ENCODE data around the gene SLC2A1.

The SLC2A1 gene

GRCh38 chr1:42950116-42950481, 8.6 kb downstream of the SLC2A1 start:
- H3K27ac ChIP-seq: no peak overlapping the region
- no peaks in the 10 kb centered on the region for H3K36me3 ChIP-seq (ENCODE audit: insufficient read depth, low read length)
- DNase-seq (ENCODE audit: low read depth, low spot score): no peak
- TF ChIP-seq EZH2 (IDR thresholded peaks at IDR 0.05) (no peak), FOXP2 (optimal IDR thresholded peaks at IDR 0.05; ENCODE audit: control extremely low read depth, extremely low read length, insufficient read depth) (no peak), POLR2AphosphoS5 (IDR thresholded peaks at IDR 0.05; ENCODE audit: borderline replicate concordance, low read depth, low read length) (no peak)
- H3K4me3 ChIP-seq: no peak overlapping the region
- H3K9me3 ChIP-seq (ENCODE audit: low read depth, low read length): no peaks in the 10 kb centered on the region
- H3K9ac ChIP-seq (ENCODE audit: insufficient read length): no peak overlapping the region

DNA sequence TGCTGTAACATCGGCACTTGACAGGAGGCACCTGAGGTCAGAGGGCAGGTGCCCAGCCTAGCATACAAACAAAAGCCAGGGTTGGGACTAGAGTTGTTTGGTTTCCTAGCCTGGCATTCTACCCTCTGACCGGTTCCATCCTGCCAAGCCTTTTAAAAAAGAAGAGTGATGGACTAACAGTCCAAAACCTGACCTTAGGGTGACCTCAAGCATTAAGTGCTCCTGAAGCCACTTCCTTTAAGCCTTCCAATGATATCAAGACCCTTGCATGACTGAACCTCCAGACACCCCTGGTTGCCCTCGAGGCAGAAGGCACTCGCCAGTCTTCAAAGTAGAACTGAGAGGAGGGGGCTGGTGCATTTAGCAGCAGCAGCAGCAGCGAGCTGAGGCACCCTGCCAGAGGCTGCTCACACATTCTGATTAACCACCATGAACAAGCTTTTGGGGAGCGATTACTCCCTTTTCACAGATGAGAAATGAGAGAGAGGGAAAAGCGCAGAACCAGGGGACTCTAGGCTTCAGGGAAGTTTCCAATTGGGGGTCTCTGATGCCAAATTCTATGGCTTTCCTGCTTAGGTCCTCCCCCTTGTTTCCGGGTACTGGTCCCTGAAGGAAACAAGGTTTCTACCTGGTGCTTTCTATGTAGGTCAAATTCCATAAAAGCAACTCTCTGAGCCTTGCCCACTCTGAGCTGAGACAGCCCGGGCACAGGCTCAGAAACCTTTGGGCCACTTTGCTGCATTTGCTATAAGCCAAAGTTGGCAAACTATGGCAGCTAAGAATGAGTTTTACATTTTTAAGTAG, 9.2 kb downstream of the SLC2A1 start:
- no peak overlapping the region for H3K4me3 ChIP-seq
- TF ChIP-seq EZH2 (IDR thresholded peaks at IDR 0.05) (no peak), POLR2AphosphoS5 (IDR thresholded peaks at IDR 0.05; ENCODE audit: borderline replicate concordance, low read depth, low read length) (no peak), FOXP2 (optimal IDR thresholded peaks at IDR 0.05; ENCODE audit: control extremely low read depth, extremely low read length, insufficient read depth) (no peak)
- H3K9me3 ChIP-seq (ENCODE audit: low read depth, low read length): no peaks in the 10 kb centered on the region
- H3K36me3 ChIP-seq (ENCODE audit: insufficient read depth, low read length): no peaks in the 10 kb centered on the region
- no peak overlapping the region for H3K9ac ChIP-seq (ENCODE audit: insufficient read length)
- no peak overlapping the region for H3K27ac ChIP-seq
- DNase-seq (ENCODE audit: low read depth, low spot score): no peak

DNA sequence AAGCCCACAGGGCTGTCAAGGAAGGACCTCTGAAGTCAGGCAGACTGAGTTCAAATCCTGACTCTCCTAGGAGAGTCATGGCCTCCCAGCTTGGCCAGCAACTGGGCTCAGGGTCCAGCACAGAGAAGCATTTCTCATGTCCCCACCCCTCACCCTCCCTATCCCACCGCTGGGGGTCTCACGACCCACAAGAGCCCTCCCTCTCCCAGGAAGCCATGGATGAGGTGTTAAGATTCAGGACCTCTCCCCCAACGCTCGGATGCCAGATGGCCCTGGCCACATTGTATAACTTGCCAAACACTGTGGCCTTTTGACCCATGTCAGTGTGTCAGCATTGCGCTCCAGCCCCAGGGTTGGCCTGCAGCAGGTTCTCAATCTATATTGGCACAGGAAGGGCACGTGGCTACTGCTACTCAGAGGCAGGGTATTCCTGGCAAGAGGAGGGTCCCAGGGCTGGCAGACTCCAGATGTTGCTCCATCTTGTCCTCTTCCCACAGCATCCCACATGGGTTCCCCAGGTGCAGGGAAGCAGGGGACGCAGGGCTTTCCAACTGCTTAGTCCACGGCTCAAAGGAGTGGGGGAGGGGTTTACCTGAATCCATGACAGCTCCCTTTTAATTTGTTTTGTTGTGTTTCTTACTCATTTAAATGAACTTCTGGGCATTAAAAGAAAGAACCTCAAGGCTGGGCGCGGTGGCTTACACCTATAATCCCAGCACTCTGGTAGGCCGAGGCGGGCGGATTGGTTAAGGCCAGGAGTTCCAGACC, 10.5 kb downstream of the SLC2A1 start:
- Histone ChIP-seq H3K36me3 (ENCODE audit: insufficient read depth, low read length) (no peaks in the 10 kb centered on the region), H3K9me3 (ENCODE audit: low read depth, low read length) (no peaks in the 10 kb centered on the region), H3K27ac (no peak overlapping the region), H3K4me3 (no peak overlapping the region), H3K9ac (ENCODE audit: insufficient read length) (no peak overlapping the region)
- no peak for TF ChIP-seq EZH2 (IDR thresholded peaks at IDR 0.05)
- TF ChIP-seq FOXP2 (optimal IDR thresholded peaks at IDR 0.05; ENCODE audit: control extremely low read depth, extremely low read length, insufficient read depth): no peak
- no peak for TF ChIP-seq POLR2AphosphoS5 (IDR thresholded peaks at IDR 0.05; ENCODE audit: borderline replicate concordance, low read depth, low read length)
- no peak for DNase-seq (ENCODE audit: low read depth, low spot score)

DNA sequence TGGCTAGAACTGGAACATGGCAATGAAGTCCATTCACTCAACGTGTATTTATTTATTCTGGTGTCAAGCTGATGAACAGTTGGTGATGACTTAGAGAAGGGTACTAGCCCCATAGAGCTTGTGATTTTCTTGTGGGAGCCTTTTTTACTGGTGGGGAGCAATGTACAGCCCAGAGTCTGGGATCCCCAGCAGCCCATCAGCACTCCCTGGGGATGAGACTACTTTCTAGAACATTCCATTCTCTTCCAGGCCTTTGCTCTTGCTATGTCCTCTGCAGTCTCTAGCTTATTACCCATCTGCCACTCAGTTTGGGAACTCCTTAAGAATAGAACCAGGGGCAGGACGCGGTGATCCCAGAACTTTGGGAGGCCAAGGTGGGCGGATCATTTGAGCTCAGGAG, 11.6 kb downstream of the SLC2A1 start:
- no peak overlapping the region for H3K4me3 ChIP-seq
- no peak overlapping the region for H3K27ac ChIP-seq
- no peak for TF ChIP-seq FOXP2 (optimal IDR thresholded peaks at IDR 0.05; ENCODE audit: control extremely low read depth, extremely low read length, insufficient read depth)
- TF ChIP-seq POLR2AphosphoS5 (IDR thresholded peaks at IDR 0.05; ENCODE audit: borderline replicate concordance, low read depth, low read length): no peak
- no peak for TF ChIP-seq EZH2 (IDR thresholded peaks at IDR 0.05)
- DNase-seq (ENCODE audit: low read depth, low spot score): no peak
- no peak overlapping the region for H3K9ac ChIP-seq (ENCODE audit: insufficient read length)
- H3K36me3 ChIP-seq (ENCODE audit: insufficient read depth, low read length): peaks cover 4% of the 10 kb centered on the region; the same call in 1 of the 2 replicates
- no peaks in the 10 kb centered on the region for H3K9me3 ChIP-seq (ENCODE audit: low read depth, low read length)

GRCh38 chr1:42946120-42946898, 12.4 kb downstream of the SLC2A1 start:
- no peak overlapping the region for H3K4me3 ChIP-seq
- H3K36me3 ChIP-seq (ENCODE audit: insufficient read depth, low read length): peaks cover 4% of the 10 kb centered on the region; the same call in 1 of the 2 replicates
- DNase-seq (ENCODE audit: low read depth, low spot score): no peak
- H3K9me3 ChIP-seq (ENCODE audit: low read depth, low read length): no peaks in the 10 kb centered on the region
- no peak for TF ChIP-seq POLR2AphosphoS5 (IDR thresholded peaks at IDR 0.05; ENCODE audit: borderline replicate concordance, low read depth, low read length)
- TF ChIP-seq EZH2 (IDR thresholded peaks at IDR 0.05): no peak
- TF ChIP-seq FOXP2 (optimal IDR thresholded peaks at IDR 0.05; ENCODE audit: control extremely low read depth, extremely low read length, insufficient read depth): no peak
- H3K9ac ChIP-seq (ENCODE audit: insufficient read length): no peak overlapping the region
- H3K27ac ChIP-seq: no peak overlapping the region

- H3K9me3 ChIP-seq (ENCODE audit: low read depth, low read length): no peaks in the 10 kb centered on the region
- H3K27ac ChIP-seq: no peak overlapping the region
- TF ChIP-seq EZH2 (IDR thresholded peaks at IDR 0.05) (no peak), POLR2AphosphoS5 (IDR thresholded peaks at IDR 0.05; ENCODE audit: borderline replicate concordance, low read depth, low read length) (no peak), FOXP2 (optimal IDR thresholded peaks at IDR 0.05; ENCODE audit: control extremely low read depth, extremely low read length, insufficient read depth) (no peak)
- no peak overlapping the region for H3K9ac ChIP-seq (ENCODE audit: insufficient read length)
- H3K4me3 ChIP-seq: no peak overlapping the region
- DNase-seq (ENCODE audit: low read depth, low spot score): no peak
- H3K36me3 ChIP-seq (ENCODE audit: insufficient read depth, low read length): peaks cover 4% of the 10 kb centered on the region; the same call in 1 of the 2 replicates
Measured at GRCh38 chr1:42945164-42945563, 13.5 kb downstream of the SLC2A1 start.

DNA sequence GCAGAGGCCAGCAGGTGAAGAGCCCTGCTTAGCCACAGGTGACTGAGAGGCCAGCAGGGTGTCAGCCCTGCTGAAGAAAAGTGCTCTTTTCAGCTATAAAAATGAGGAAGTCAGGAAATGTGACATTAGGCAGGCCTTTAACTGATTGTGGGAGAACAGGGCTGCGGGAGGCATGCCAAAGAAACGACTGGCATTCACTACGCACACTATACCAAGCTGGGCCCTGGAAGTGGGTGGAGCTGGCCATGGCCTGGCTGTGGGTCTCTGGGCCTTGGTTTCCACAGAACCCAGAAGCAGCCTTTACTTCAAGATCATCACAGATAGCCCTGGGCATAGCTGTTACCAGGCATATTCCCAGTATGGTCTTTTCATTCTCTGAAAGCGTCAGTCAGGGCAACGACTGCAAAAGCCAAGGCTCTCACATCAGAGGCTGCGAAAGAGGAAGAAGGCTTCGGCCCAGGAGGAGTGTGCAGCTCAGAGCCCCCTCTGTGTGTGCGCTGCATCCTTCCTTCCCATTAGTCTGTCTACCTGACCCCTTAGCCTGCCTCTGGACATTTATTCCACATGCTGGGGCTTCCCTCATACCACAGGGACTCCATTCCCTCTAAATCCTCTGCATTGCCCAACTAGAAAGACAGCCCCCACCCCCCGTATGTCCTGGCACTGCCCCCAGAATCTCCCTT, 14.3 kb downstream of the SLC2A1 start:
- H3K36me3 ChIP-seq (ENCODE audit: insufficient read depth, low read length): peaks cover 4% of the 10 kb centered on the region; the same call in 1 of the 2 replicates
- no peak overlapping the region for H3K4me3 ChIP-seq
- H3K9ac ChIP-seq (ENCODE audit: insufficient read length): no peak overlapping the region
- H3K9me3 ChIP-seq (ENCODE audit: low read depth, low read length): no peaks in the 10 kb centered on the region
- TF ChIP-seq FOXP2 (optimal IDR thresholded peaks at IDR 0.05; ENCODE audit: control extremely low read depth, extremely low read length, insufficient read depth) (no peak), EZH2 (IDR thresholded peaks at IDR 0.05) (no peak), POLR2AphosphoS5 (IDR thresholded peaks at IDR 0.05; ENCODE audit: borderline replicate concordance, low read depth, low read length) (no peak)
- no peak for DNase-seq (ENCODE audit: low read depth, low spot score)
- no peak overlapping the region for H3K27ac ChIP-seq
